Lower leg skin (tissue), 3 donors: ENCODE measurements around the gene PRKCE.

ENCODE experiments used
- POLR2A ChIP-seq, 2 donors: fragments of 450-650 bp; IDR thresholded peaks; one replicate each; pipeline ENCODE4 v1.6.1; 2016 to 2017; ENCODE audit warnings: antibody characterized with exemption in 2 of 2, mild to moderate bottlenecking in 1 of 2, moderate library complexity in 1 of 2
- TF ChIP-seq, protein P1 (sequence below), 3 donors: fragments of 450-650 bp; IDR thresholded peaks; one replicate each; pipeline ENCODE4 v1.5.1; 2016; ENCODE audit warnings: antibody characterized with exemption in 3 of 3, mild to moderate bottlenecking in 3 of 3, moderate library complexity in 2 of 3

DNA sequence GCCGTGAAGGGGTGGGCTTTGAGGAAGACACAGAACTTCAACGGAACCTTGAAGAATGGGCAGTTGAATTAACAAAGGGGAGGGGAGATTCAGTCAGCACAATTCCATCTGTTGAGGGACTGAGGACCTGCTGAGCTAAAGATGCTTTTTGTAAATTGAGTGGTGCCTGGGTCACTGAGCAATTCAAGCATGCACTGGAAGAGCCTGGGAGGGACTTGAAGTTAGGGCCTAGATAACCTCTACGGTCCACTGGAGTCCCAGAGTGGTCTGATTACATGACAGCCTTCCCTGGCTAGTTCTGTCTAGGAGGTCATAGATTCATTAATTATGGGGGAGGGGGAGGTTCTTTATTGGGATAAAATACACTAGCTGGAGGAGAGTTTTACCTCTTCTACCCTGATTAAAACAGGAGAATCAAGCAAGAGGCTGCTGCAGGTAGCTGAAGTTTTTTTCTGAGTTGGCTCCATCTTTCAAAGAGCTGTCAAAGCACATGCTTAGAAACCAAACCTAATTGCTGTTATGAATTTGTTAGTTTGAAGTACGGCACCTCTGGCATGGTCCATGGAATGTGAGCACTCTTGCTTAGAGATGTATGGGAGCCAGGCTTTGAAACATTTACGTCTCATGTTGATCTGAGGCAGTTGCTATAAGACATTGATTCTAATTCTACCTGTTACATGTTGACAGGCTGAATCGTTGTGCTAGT lies 290.2 kb downstream of the PRKCE start:
- TF ChIP-seq, protein P1, sequence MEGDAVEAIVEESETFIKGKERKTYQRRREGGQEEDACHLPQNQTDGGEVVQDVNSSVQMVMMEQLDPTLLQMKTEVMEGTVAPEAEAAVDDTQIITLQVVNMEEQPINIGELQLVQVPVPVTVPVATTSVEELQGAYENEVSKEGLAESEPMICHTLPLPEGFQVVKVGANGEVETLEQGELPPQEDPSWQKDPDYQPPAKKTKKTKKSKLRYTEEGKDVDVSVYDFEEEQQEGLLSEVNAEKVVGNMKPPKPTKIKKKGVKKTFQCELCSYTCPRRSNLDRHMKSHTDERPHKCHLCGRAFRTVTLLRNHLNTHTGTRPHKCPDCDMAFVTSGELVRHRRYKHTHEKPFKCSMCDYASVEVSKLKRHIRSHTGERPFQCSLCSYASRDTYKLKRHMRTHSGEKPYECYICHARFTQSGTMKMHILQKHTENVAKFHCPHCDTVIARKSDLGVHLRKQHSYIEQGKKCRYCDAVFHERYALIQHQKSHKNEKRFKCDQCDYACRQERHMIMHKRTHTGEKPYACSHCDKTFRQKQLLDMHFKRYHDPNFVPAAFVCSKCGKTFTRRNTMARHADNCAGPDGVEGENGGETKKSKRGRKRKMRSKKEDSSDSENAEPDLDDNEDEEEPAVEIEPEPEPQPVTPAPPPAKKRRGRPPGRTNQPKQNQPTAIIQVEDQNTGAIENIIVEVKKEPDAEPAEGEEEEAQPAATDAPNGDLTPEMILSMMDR (IDR thresholded peaks at IDR 0.05) = no peak
- no peak for TF ChIP-seq POLR2A (IDR thresholded peaks at IDR 0.05)
